ENCODE results near the gene MDGA2.

MDGA2 gene

GRCh38 chr14:46818147-46818546 lies 857.3 kb downstream of the MDGA2 start:
- TF ChIP-seq CTCF (conservative IDR thresholded peaks at IDR 0.05) = no peak
- H3K27ac ChIP-seq = no peak overlapping the region

GRCh38 chr14:46793144-46793543 lies 882.3 kb downstream of the MDGA2 start:
- H3K27ac ChIP-seq = no peak overlapping the region
- TF ChIP-seq CTCF (conservative IDR thresholded peaks at IDR 0.05) = no peak

Data from VCaP (cell line).